Neural cell (in vitro differentiated cells): ENCODE measurements around the gene KCNIP3. TPM values are rescaled to one million over a fixed set of nuclear protein-coding genes. Genes with fewer than 3 reads are reported as not detected.

ENCODE experiments used
- H2AFZ ChIP-seq: fragments of 200-600, 300-800 bp; sonication (generic), shearing (Covaris generic); 2 replicates; pipeline ENCODE4 v1.6.0; 2014; ENCODE audit warnings: low read depth, mild to moderate bottlenecking, antibody characterized with exemption, low read length, moderate library complexity
- H3F3A ChIP-seq: fragments of 200-600 bp; shearing (Covaris generic); 2 replicates; pipeline ENCODE4 v1.6.1; 2016; ENCODE audit warnings: mild to moderate bottlenecking, moderate library complexity, mixed read lengths, antibody characterized with exemption, low read length; ENCODE audit not compliant: insufficient read depth, poor library complexity, severe bottlenecking
- H3K27ac ChIP-seq: fragments of 200-600, 300-800 bp; sonication (generic), shearing (Covaris generic); 2 replicates; pipeline ENCODE4 v1.5.1; 2014; ENCODE audit warnings: mild to moderate bottlenecking, low read length, moderate library complexity
- H3K27me3 ChIP-seq: fragments of 300-800, 200-600 bp; sonication (generic), shearing (Covaris generic); 2 replicates; pipeline ENCODE4 v1.6.0; 2014; ENCODE audit warnings: mild to moderate bottlenecking, low read depth, low read length, moderate library complexity; ENCODE audit not compliant: insufficient read depth
- H3K36me3 ChIP-seq: fragments of 300-800, 200-600 bp; sonication (generic), shearing (Covaris generic); 2 replicates; pipeline ENCODE4 v1.5.1; 2014; ENCODE audit warnings: mild to moderate bottlenecking, antibody characterized with exemption, low read length, moderate library complexity; ENCODE audit not compliant: insufficient read depth
- H3K4me2 ChIP-seq: fragments of 300-800, 200-600 bp; sonication (generic), shearing (Covaris generic); 2 replicates; pipeline ENCODE4 v1.6.0; 2014; ENCODE audit warnings: mild to moderate bottlenecking, low read length
- H3K4me3 ChIP-seq: fragments of 300-800, 200-600 bp; sonication (generic), shearing (Covaris generic); 2 replicates; pipeline ENCODE4 v1.5.1; 2014; ENCODE audit warnings: mild to moderate bottlenecking, low read length, moderate library complexity
- H3K79me2 ChIP-seq: fragments of 200-600 bp; shearing (Covaris generic); replicated peaks from 2 replicates; pipeline ENCODE4 v1.6.0; 2014; ENCODE audit warnings: mild to moderate bottlenecking, low read length, moderate library complexity; ENCODE audit not compliant: insufficient read depth
- H3K9ac ChIP-seq: fragments of 300-800, 200-600 bp; sonication (generic), shearing (Covaris generic); 2 replicates; pipeline ENCODE4 v1.6.1; 2016; ENCODE audit warnings: mild to moderate bottlenecking, low read length, mixed read lengths
- H3K9me2 ChIP-seq: fragments of 200-600 bp; shearing (Covaris generic); 2 replicates; pipeline ENCODE4 v1.6.1; 2016; ENCODE audit warnings: mild to moderate bottlenecking, low read length, mixed read lengths; ENCODE audit not compliant: insufficient read depth
- H3K9me3 ChIP-seq: fragments of 200-600, 300-800 bp; sonication (generic), shearing (Covaris generic); 2 replicates; pipeline ENCODE4 v1.6.1; 2016; ENCODE audit warnings: mild to moderate bottlenecking, mixed run types, low read length, moderate library complexity, mixed read lengths
- H4K20me1 ChIP-seq: fragments of 200-600 bp; shearing (Covaris generic); 2 replicates; pipeline ENCODE4 v1.6.1; 2016; ENCODE audit warnings: mild to moderate bottlenecking, mixed run types; ENCODE audit not compliant: insufficient read depth
- EP300 ChIP-seq: fragments of 450-650 bp; conservative IDR thresholded peaks from 2 replicates; pipeline ENCODE4 v1.6.1; 2014; ENCODE audit warnings: antibody characterized with exemption, mild to moderate bottlenecking, moderate library complexity; ENCODE audit not compliant: poor library complexity, severe bottlenecking
- EZH2 ChIP-seq: fragments of 200-600, 300-800 bp; shearing (Covaris generic), sonication (generic); IDR thresholded peaks from 2 replicates; pipeline ENCODE4 v1.6.1; 2014; ENCODE audit warnings: antibody characterized with exemption, low read length, borderline replicate concordance, mild to moderate bottlenecking; ENCODE audit not compliant: insufficient read depth, poor library complexity, severe bottlenecking
- MXI1 ChIP-seq: fragments of 450-650 bp; conservative IDR thresholded peaks from 2 replicates; pipeline ENCODE4 v1.6.1; 2014; ENCODE audit warnings: antibody characterized with exemption, mild to moderate bottlenecking; ENCODE audit not compliant: poor library complexity, severe bottlenecking
- POLR2AphosphoS5 ChIP-seq: IDR thresholded peaks from 2 replicates; pipeline ENCODE4 v1.6.1; 2012
- RAD21 ChIP-seq: fragments of 450-650 bp; conservative IDR thresholded peaks from 2 replicates; pipeline ENCODE4 v1.6.1; 2014; ENCODE audit warnings: antibody characterized with exemption, mild to moderate bottlenecking, moderate library complexity
- SMC3 ChIP-seq: fragments of 450-650 bp; conservative IDR thresholded peaks from 2 replicates; pipeline ENCODE4 v1.6.1; 2014; ENCODE audit warnings: antibody characterized with exemption, mild to moderate bottlenecking, moderate library complexity; ENCODE audit not compliant: poor library complexity
- TAF1 ChIP-seq: IDR thresholded peaks from 2 replicates; pipeline ENCODE4 v1.6.1; 2012; ENCODE audit warnings: low read depth
- polyA plus RNA-seq: library from polyadenylated mRNA; depleted of rRNA; stranded (reverse); fragments of >200 nt; gene quantifications from 2 replicates; pipeline ENCODE4 v1.2.3, GENCODE V29; 2014
- TF ChIP-seq, protein P1 (sequence below): fragments of 450-650 bp; IDR thresholded peaks from 2 replicates; pipeline ENCODE4 v1.5.1; 2014; ENCODE audit warnings: antibody characterized with exemption, mild to moderate bottlenecking, moderate library complexity; ENCODE audit not compliant: poor library complexity, severe bottlenecking
- TF ChIP-seq, protein P2 (sequence below): IDR thresholded peaks from 2 replicates; pipeline ENCODE4 v1.6.1; 2012; ENCODE audit warnings: borderline replicate concordance

The KCNIP3 gene
- polyA plus RNA-seq, 1 donor from 2014 or later = not detected

DNA sequence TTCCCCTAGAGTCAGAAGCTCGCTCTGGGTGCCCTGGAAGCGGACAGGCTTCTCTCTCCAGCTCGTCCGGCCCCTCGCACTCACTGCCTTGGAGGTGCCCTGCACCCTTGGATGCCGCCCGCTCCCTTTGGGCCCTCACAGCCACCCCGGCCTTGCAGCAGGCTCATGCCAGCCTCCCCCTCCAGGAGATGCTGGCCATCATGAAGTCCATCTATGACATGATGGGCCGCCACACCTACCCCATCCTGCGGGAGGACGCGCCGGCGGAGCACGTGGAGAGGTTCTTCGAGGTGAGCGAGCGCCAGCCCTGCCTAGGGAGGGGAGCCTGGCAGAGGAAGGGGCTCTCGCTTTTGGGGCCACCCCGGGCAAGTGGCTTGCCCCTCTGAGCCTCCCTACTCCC lies 85.0 kb downstream of the KCNIP3 start:
- Histone ChIP-seq H3K79me2 (no peaks in the 10 kb centered on the region), H3F3A (no peaks in the 10 kb centered on the region), H3K9ac (no peak overlapping the region), H4K20me1 (no peaks in the 10 kb centered on the region), H2AFZ (no peak overlapping the region), H3K27me3 (no peaks in the 10 kb centered on the region), H3K4me2 (no peak overlapping the region), H3K27ac (no peak overlapping the region), H3K9me3 (no peaks in the 10 kb centered on the region), H3K36me3 (no peaks in the 10 kb centered on the region), H3K4me3 (no peak overlapping the region), H3K9me2 (no peaks in the 10 kb centered on the region)
- TF ChIP-seq, protein P1, sequence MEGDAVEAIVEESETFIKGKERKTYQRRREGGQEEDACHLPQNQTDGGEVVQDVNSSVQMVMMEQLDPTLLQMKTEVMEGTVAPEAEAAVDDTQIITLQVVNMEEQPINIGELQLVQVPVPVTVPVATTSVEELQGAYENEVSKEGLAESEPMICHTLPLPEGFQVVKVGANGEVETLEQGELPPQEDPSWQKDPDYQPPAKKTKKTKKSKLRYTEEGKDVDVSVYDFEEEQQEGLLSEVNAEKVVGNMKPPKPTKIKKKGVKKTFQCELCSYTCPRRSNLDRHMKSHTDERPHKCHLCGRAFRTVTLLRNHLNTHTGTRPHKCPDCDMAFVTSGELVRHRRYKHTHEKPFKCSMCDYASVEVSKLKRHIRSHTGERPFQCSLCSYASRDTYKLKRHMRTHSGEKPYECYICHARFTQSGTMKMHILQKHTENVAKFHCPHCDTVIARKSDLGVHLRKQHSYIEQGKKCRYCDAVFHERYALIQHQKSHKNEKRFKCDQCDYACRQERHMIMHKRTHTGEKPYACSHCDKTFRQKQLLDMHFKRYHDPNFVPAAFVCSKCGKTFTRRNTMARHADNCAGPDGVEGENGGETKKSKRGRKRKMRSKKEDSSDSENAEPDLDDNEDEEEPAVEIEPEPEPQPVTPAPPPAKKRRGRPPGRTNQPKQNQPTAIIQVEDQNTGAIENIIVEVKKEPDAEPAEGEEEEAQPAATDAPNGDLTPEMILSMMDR = no peak
- TF ChIP-seq MXI1 (no peak), EP300 (no peak), EZH2 (no peak), SMC3 (no peak), TAF1 (no peak), RAD21 (no peak), POLR2AphosphoS5 (no peak)
- TF ChIP-seq, protein P2, sequence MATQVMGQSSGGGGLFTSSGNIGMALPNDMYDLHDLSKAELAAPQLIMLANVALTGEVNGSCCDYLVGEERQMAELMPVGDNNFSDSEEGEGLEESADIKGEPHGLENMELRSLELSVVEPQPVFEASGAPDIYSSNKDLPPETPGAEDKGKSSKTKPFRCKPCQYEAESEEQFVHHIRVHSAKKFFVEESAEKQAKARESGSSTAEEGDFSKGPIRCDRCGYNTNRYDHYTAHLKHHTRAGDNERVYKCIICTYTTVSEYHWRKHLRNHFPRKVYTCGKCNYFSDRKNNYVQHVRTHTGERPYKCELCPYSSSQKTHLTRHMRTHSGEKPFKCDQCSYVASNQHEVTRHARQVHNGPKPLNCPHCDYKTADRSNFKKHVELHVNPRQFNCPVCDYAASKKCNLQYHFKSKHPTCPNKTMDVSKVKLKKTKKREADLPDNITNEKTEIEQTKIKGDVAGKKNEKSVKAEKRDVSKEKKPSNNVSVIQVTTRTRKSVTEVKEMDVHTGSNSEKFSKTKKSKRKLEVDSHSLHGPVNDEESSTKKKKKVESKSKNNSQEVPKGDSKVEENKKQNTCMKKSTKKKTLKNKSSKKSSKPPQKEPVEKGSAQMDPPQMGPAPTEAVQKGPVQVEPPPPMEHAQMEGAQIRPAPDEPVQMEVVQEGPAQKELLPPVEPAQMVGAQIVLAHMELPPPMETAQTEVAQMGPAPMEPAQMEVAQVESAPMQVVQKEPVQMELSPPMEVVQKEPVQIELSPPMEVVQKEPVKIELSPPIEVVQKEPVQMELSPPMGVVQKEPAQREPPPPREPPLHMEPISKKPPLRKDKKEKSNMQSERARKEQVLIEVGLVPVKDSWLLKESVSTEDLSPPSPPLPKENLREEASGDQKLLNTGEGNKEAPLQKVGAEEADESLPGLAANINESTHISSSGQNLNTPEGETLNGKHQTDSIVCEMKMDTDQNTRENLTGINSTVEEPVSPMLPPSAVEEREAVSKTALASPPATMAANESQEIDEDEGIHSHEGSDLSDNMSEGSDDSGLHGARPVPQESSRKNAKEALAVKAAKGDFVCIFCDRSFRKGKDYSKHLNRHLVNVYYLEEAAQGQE = no peak

DNA sequence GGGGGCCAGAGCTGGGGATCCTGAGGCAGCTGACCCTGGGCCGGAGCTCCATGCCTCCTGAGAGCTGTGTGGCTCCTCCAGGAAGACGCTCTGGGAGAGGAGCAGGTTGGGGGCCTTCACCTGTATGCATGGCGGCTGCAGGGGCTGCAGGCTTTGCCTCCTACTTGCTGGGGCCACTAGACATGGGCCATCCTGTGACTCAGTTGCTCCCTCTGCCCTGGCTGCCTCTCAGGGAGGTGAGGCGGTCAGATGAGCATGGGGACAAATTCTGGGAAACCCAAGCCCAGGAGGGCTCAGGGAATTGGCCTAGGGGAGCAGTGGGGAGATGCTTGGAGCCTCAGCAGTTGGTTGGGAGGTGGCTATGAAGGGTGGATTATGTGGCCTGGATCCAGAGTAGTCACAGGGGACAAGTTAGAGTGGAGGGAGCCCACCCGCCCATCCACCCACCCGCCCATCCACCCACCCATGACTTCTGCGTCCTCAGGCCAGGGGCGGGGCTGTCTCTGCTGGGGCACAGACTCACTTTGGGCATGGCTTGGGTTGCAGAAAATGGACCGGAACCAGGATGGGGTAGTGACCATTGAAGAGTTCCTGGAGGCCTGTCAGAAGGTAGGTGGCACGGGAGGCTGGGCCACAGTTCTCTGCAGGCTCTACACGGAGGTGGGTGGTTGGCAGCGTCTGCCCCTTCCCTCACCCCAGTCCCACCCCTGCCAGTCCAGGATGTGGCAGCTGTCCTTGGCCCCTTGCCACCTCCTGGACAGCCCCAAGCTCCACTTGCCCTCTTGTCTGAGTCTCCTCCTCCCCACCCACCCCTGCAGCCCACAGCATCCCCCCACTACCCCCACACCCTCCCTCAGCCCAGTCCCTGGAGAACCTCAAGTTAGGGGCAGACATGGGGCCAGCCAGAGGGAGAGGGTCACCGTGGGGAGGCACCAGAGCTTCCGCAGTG lies 85.8 kb downstream of the KCNIP3 start:
- TF ChIP-seq POLR2AphosphoS5 (no peak), RAD21 (no peak), EP300 (no peak), MXI1 (no peak), SMC3 (no peak), EZH2 (no peak)
- TF ChIP-seq, protein P1 = no peak
- no peaks in the 10 kb centered on the region for H3F3A ChIP-seq
- no peaks in the 10 kb centered on the region for H3K79me2 ChIP-seq
- H3K27me3 ChIP-seq = no peaks in the 10 kb centered on the region
- no peaks in the 10 kb centered on the region for H3K9me3 ChIP-seq
- H3K9ac ChIP-seq = no peak overlapping the region
- H3K36me3 ChIP-seq = no peaks in the 10 kb centered on the region
- H3K4me2 ChIP-seq = no peak overlapping the region
- H4K20me1 ChIP-seq = no peaks in the 10 kb centered on the region
- no peak overlapping the region for H2AFZ ChIP-seq
- H3K9me2 ChIP-seq = no peaks in the 10 kb centered on the region
- H3K27ac ChIP-seq = no peak overlapping the region
- no peak overlapping the region for H3K4me3 ChIP-seq
